ENCODE results near the gene RAPGEF6. TPM values are rescaled to one million over a fixed set of nuclear protein-coding genes. Genes with fewer than 3 reads are reported as not detected.
"Not testable (repeated sequence)": the region's sequence is repeated elsewhere in the genome, so short reads cannot be mapped to it uniquely, and the experiment has no call there.

Gene RAPGEF6
- total RNA-seq, 4 donors from 2014 or later = 17.2 to 23.3 (median 20.1) TPM

- 77% methylated on average over 8 of the region's 8 CpGs for WGBS
- TF ChIP-seq POLR2AphosphoS5 (IDR thresholded peaks at IDR 0.05) = no peak
- TF ChIP-seq POLR2A (IDR thresholded peaks at IDR 0.05; ENCODE audit: low read depth) = no peak
- TF ChIP-seq CTCF (IDR thresholded peaks at IDR 0.05) = no peak
- no peak for TF ChIP-seq EP300 (IDR thresholded peaks at IDR 0.05)
- Histone ChIP-seq H3K27ac (replicated peaks in 1 of 4) (no peak overlapping the region), H3K27me3 (no peaks in the 10 kb centered on the region), H3K4me3 (no peak overlapping the region), H3K4me1 (no peaks in the 10 kb centered on the region), H3K36me3 (peaks cover 14 to 54% (median 39%) of the 10 kb centered on the region in 4 donors), H3K9me3 (no peaks in the 10 kb centered on the region)
- intact Hi-C loops (cut with DNase I) = no loop called here
- no peak for DNase-seq (ENCODE audit: extremely low spot score)
These were observed 139.3 kb downstream of the RAPGEF6 start for GRCh38 chr5:131495536-131496399.

DNA sequence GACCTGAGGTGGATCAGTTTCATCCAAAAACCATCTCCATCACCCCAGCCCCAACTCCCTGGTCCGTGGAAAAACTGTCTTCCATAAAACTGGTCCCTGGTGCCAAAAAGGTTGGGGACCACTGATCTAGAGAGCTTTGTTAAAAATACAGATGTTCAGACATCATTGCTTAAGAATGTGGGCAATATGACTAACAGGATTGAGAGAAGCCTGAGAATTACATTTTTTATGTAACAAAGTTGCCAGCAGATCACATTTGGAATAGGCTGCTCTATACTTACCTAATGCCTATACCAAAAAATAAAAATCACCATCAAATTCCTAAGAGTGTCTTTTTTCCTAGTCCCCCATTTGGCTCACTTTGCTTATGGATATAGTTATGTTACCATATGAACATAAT is 143.3 kb downstream of the RAPGEF6 start:
- 60% methylated on average over 1 of the region's 1 CpG for WGBS
- no peak for TF ChIP-seq CTCF (IDR thresholded peaks at IDR 0.05)
- TF ChIP-seq POLR2A (IDR thresholded peaks at IDR 0.05; ENCODE audit: low read depth) = no peak
- H3K9me3 ChIP-seq = no peaks in the 10 kb centered on the region
- H3K4me3 ChIP-seq = no peak overlapping the region
- intact Hi-C loops (cut with DNase I) = no loop called here
- no peak overlapping the region for H3K27ac ChIP-seq (replicated peaks in 1 of 4)
- no peaks in the 10 kb centered on the region for H3K27me3 ChIP-seq
- no peak for DNase-seq (ENCODE audit: extremely low spot score)
- H3K36me3 ChIP-seq = peaks cover 14 to 57% (median 40%) of the 10 kb centered on the region in 4 donors
- no peaks in the 10 kb centered on the region for H3K4me1 ChIP-seq

DNA sequence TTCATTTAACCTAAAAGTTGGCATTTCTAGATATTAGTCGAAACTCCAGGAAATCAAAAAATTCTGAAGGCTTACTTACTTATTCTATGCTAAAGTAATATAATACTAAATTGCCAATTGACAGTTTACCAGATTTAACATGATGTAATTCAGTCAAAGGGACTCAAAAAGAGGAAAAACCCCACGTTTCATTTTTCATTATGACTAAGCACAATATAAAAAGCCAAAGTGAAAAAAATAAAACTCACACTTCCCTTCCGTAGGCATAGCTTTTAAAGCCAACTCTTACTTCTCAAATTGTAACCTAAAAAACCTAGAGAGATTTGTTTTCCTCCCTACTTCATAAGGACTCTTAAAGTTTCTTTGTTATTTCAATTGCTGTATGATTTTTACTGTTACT is 146.6 kb downstream of the RAPGEF6 start:
- TF ChIP-seq POLR2A (IDR thresholded peaks at IDR 0.05; ENCODE audit: low read depth) = no peak
- no peak for TF ChIP-seq EP300 (IDR thresholded peaks at IDR 0.05)
- no peak for TF ChIP-seq CTCF (IDR thresholded peaks at IDR 0.05)
- TF ChIP-seq POLR2AphosphoS5 (IDR thresholded peaks at IDR 0.05) = no peak
- peaks cover 5 to 39% (median 21%) of the 10 kb centered on the region in 4 donors for H3K36me3 ChIP-seq

GRCh38 chr5:131487371-131487770 is 147.7 kb downstream of the RAPGEF6 start:
- WGBS = 98% methylated on average over 4 of the region's 4 CpGs

More for the DNA sequence above, 146.6 kb downstream of the RAPGEF6 start:
- no peak for DNase-seq (ENCODE audit: extremely low spot score)
- WGBS = 66% methylated on average over 3 of the region's 3 CpGs
- H3K9me3 ChIP-seq = no peaks in the 10 kb centered on the region
- H3K4me3 ChIP-seq = no peak overlapping the region
- intact Hi-C loops (cut with DNase I) = no loop called here
- H3K4me1 ChIP-seq = no peaks in the 10 kb centered on the region
- no peak overlapping the region for H3K27ac ChIP-seq (replicated peaks in 1 of 4)
- no peaks in the 10 kb centered on the region for H3K27me3 ChIP-seq

GRCh38 chr5:131482617-131483016 is 152.4 kb downstream of the RAPGEF6 start:
- intact Hi-C loops (cut with DNase I) = no loop called here
- Histone ChIP-seq H3K27me3 (no peaks in the 10 kb centered on the region), H3K36me3 (peaks cover 0 to 38% (median 17%) of the 10 kb centered on the region in 4 donors), H3K4me3 (no peak overlapping the region), H3K27ac (replicated peaks in 1 of 4) (no peak overlapping the region), H3K9me3 (no peaks in the 10 kb centered on the region), H3K4me1 (no peaks in the 10 kb centered on the region)
- no peak for DNase-seq (ENCODE audit: extremely low spot score)
- TF ChIP-seq EP300 (IDR thresholded peaks at IDR 0.05) = no peak
- TF ChIP-seq POLR2AphosphoS5 (IDR thresholded peaks at IDR 0.05) = no peak
- no peak for TF ChIP-seq POLR2A (IDR thresholded peaks at IDR 0.05; ENCODE audit: low read depth)
- TF ChIP-seq CTCF (IDR thresholded peaks at IDR 0.05) = no peak
- WGBS = 97% methylated on average over 2 of the region's 2 CpGs

More at GRCh38 chr5:131487371-131487770, 147.7 kb downstream of the RAPGEF6 start:
- H3K27ac ChIP-seq (replicated peaks in 1 of 4); DNase-seq (ENCODE audit: extremely low spot score); H3K9me3 ChIP-seq; H3K4me1 ChIP-seq; intact Hi-C loops (cut with DNase I); H3K4me3 ChIP-seq; H3K27me3 ChIP-seq: not testable (repeated sequence)
- peaks cover 5 to 36% (median 20%) of the 10 kb centered on the region in 4 donors for H3K36me3 ChIP-seq
